Stomach (tissue), 9 donors: ENCODE data around the gene COL23A1. TPM values are rescaled to one million over a fixed set of nuclear protein-coding genes. Genes with fewer than 3 reads are reported as not detected.

ENCODE experiments used
- DNase-seq, 2 donors: peaks; one replicate each; pipeline versions ENCODE4 v3.0.0 to v3.0.0-alpha.2; 2013 to 2019
- H3K27ac ChIP-seq, 5 donors: fragments of 200-600 bp in 4 of 5; sonication (generic) in 4 of 5; one replicate each; pipeline ENCODE4 v1.5.1; 2013 to 2019; ENCODE audit warnings: mild to moderate bottlenecking in 1 of 5, moderate library complexity in 1 of 5
- H3K27me3 ChIP-seq, 3 donors: fragments of 200-600 bp; sonication (generic); one replicate each; pipeline ENCODE4 v1.5.1; 2017 to 2019; ENCODE audit warnings: mixed run types in 1 of 3
- H3K36me3 ChIP-seq, 4 donors: fragments of 200-600 bp; sonication (generic); 1 replicate in 3 of 4; 2 replicates in 1 of 4; pipeline ENCODE4 v1.5.1; 2016 to 2019
- H3K4me1 ChIP-seq, 4 donors: fragments of 200-600 bp; sonication (generic); one replicate each; pipeline ENCODE4 v1.5.1; 2016 to 2019
- H3K4me3 ChIP-seq, 4 donors: fragments of 200-600 bp; sonication (generic) in 3 of 4; one replicate each; pipeline ENCODE4 v1.5.1; 2016 to 2019; ENCODE audit warnings: mild to moderate bottlenecking in 1 of 4
- H3K9me3 ChIP-seq, 4 donors: fragments of 200-600 bp; sonication (generic); one replicate each; pipeline ENCODE4 v1.5.1; 2016 to 2019
- EP300 ChIP-seq: sonication (generic); formaldehyde crosslinking; IDR thresholded peaks from one replicate; pipeline ENCODE4 v1.6.1; 2017; ENCODE audit warnings: antibody characterized with exemption
- POLR2A ChIP-seq, 4 donors: fragments of 450-650 bp; IDR thresholded peaks; one replicate each; pipeline ENCODE4 v1.6.1; 2016; ENCODE audit warnings: antibody characterized with exemption in 4 of 4, control low read depth in 2 of 4, mild to moderate bottlenecking in 1 of 4, moderate library complexity in 1 of 4
- POLR2AphosphoS5 ChIP-seq, 3 donors: sonication (generic); formaldehyde crosslinking; IDR thresholded peaks; one replicate each; pipeline ENCODE4 v1.6.1; 2016; ENCODE audit warnings: antibody characterized with exemption in 3 of 3
- WGBS, 5 donors: extraction: QIAGEN DNeasy Blood & Tissue Kit in 3 of 5; methylation state at CpG; one replicate each; pipeline versions ENCODE4 v1.1.5 to v1.1.7; 2013 to 2018; 5-methylcytosine and 5-hydroxymethylcytosine counted together
- intact Hi-C: fragments of 100-400 bp; cut with DNase I; formaldehyde crosslinking; loops from one replicate; pipeline ENCODE4 v1.15.1; 2023; ENCODE audit warnings: low total_unique reads
- polyA plus RNA-seq, 3 donors: library from polyadenylated mRNA; stranded (reverse); fragments of 200-250 nt; gene quantifications; one replicate each; pipeline ENCODE4 v1.2.3, GENCODE V29; 2013
- total RNA-seq, 5 donors: library from RNA; depleted of rRNA; stranded (reverse); fragments of >200 nt; gene quantifications; one replicate each; pipeline versions ENCODE4 v1.1.0 to v1.2.3, GENCODE V29; 2014 to 2016
- TF ChIP-seq, protein P1 (sequence below), 7 experiments: fragments of 450-650 bp in 4 of 7; fragments of 200-600 bp in 3 of 7; sonication (generic) in 3 of 7; IDR thresholded peaks; one replicate each; pipeline ENCODE4 v1.5.1; 2016 to 2019; ENCODE audit warnings: antibody characterized with exemption in 7 of 7, control low read depth in 2 of 7, mild to moderate bottlenecking in 1 of 7
- donor health status: healthy with polysubstance abuse.
- donor health status: Bipolar disorder and iron deficiency.
- donor health status: healthy.

COL23A1 gene
- total and polyA plus RNA-seq, 8 donors, result under 0.01 to 7.0 (median 1.4) TPM

DNA sequence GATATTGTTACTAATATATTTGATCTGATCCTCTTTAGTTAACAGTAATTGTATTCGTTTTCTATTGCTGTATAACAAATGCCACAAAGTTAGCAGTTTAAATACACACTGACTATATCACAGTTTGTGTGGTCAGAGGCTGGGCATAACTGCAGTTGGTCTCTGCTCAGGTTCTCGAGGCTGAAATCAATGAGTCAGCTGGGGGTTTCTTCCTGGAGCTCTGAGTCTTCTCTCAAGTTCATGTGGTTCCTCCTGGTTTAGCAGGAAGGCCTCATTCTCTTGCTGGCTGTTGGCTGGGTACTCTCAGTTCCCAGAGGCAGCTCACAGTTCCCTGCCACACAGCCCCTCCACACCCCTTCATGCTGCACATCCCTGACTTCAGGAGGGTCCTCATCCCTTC lies 20.7 kb downstream of the COL23A1 start:
- H3K36me3 ChIP-seq, result no peaks in the 10 kb centered on the region
- H3K27ac ChIP-seq, result no peak overlapping the region
- no peak for DNase-seq
- peaks cover 0 to 8% (median 4%) of the 10 kb centered on the region in 4 donors for H3K9me3 ChIP-seq
- H3K4me1 ChIP-seq, result no peaks in the 10 kb centered on the region
- TF ChIP-seq, protein P1, sequence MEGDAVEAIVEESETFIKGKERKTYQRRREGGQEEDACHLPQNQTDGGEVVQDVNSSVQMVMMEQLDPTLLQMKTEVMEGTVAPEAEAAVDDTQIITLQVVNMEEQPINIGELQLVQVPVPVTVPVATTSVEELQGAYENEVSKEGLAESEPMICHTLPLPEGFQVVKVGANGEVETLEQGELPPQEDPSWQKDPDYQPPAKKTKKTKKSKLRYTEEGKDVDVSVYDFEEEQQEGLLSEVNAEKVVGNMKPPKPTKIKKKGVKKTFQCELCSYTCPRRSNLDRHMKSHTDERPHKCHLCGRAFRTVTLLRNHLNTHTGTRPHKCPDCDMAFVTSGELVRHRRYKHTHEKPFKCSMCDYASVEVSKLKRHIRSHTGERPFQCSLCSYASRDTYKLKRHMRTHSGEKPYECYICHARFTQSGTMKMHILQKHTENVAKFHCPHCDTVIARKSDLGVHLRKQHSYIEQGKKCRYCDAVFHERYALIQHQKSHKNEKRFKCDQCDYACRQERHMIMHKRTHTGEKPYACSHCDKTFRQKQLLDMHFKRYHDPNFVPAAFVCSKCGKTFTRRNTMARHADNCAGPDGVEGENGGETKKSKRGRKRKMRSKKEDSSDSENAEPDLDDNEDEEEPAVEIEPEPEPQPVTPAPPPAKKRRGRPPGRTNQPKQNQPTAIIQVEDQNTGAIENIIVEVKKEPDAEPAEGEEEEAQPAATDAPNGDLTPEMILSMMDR (IDR thresholded peaks at IDR 0.05), result no peak
- TF ChIP-seq POLR2A (IDR thresholded peaks at IDR 0.05) (no peak), EP300 (no peak), POLR2AphosphoS5 (IDR thresholded peaks at IDR 0.05) (no peak)
- no peak overlapping the region for H3K4me3 ChIP-seq
- 31 to 61% (median 46%) methylated on average over 2 of the region's 2 CpGs for WGBS, 5 donors
- intact Hi-C loops, result no loop called here
- peaks cover 0 to 17% (median 0%) of the 10 kb centered on the region in 3 donors for H3K27me3 ChIP-seq

DNA sequence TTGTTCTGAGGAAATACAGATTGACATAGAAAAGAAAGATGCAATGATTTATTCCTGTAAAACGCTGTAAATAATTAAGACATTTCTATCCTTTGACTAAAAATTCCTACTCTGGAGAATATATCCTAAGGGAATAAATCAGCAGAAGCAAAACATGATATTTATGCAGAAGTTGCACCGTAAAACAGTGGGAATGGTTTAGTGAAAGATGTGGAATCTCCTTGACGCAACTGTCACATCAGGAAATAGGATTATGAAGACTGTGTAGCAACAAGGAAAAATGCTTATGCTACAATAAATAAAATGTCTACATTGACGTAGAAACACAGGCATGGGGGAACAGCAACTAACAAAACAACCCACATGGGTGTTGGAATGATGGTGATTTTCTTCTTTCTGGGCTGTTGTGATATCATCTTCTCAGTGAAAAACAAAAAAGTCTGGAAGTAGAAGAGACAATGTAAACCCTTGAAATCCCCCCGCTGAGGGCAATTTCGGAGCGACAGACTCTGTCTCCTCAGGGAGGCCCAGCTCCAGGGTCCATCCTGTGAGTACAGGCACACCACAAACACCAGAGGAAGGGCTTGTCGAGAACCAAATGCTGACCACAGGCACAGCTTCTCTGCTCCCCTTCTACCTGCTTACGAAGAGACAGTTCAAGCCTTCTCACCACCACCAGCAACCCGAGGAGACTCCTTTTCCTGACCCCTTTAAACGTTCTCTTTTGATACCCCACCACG lies 25.2 kb downstream of the COL23A1 start:
- TF ChIP-seq POLR2AphosphoS5 (IDR thresholded peaks at IDR 0.05) (no peak), EP300 (no peak)
- DNase-seq, result no peak
- H3K4me3 ChIP-seq, result no peak overlapping the region
- no peaks in the 10 kb centered on the region for H3K36me3 ChIP-seq
- WGBS, 5 donors, result 40 to 60% (median 46%) methylated on average over 12 of the region's 12 CpGs
- peaks cover 0 to 23% (median 4%) of the 10 kb centered on the region in 3 donors for H3K27me3 ChIP-seq
- no peaks in the 10 kb centered on the region for H3K9me3 ChIP-seq
- H3K27ac ChIP-seq, result no peak overlapping the region
- intact Hi-C loops, result no loop called here
- no peaks in the 10 kb centered on the region for H3K4me1 ChIP-seq

DNA sequence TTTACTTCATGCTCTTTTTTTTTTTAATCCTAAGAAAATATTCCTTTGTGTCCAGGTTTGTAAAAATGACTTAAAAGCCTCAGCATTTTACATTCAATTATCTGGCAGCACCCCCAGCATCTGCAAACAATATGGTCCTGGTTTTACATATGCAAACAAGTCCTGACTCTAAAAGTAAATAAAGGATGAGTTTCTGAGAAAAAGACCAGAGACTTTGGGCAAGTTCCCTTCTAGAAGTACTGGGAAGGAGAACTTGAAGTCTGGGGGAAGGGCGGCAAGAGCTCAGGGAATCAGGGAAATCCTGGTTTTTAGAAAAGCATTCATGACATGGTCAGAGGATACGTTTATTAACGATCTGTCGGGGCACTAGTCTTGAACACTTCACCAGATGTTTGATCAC lies 25.8 kb downstream of the COL23A1 start:
- H3K27ac ChIP-seq, result no peak overlapping the region
- intact Hi-C loops, result no loop called here

GRCh38 chr5:178563621-178564020 lies 26.6 kb downstream of the COL23A1 start:
- H3K9me3 ChIP-seq, result no peaks in the 10 kb centered on the region
- no peak for DNase-seq
- no peaks in the 10 kb centered on the region for H3K36me3 ChIP-seq
- intact Hi-C loops, result no loop called here
- TF ChIP-seq, protein P1 (IDR thresholded peaks at IDR 0.05), result no peak
- TF ChIP-seq EP300 (no peak), POLR2A (IDR thresholded peaks at IDR 0.05) (no peak), POLR2AphosphoS5 (IDR thresholded peaks at IDR 0.05) (no peak)
- no peak overlapping the region for H3K27ac ChIP-seq
- peaks cover 0 to 23% (median 4%) of the 10 kb centered on the region in 3 donors for H3K27me3 ChIP-seq
- H3K4me1 ChIP-seq, result no peaks in the 10 kb centered on the region
- 68 to 72% (median 69%) methylated on average over 8 of the region's 8 CpGs for WGBS, 5 donors
- H3K4me3 ChIP-seq, result no peak overlapping the region

More for the DNA sequence above, 25.8 kb downstream of the COL23A1 start:
- 10 to 27% (median 21%) methylated on average over 4 of the region's 4 CpGs for WGBS, 5 donors
- no peaks in the 10 kb centered on the region for H3K36me3 ChIP-seq
- H3K9me3 ChIP-seq, result no peaks in the 10 kb centered on the region
- peaks cover 0 to 23% (median 4%) of the 10 kb centered on the region in 3 donors for H3K27me3 ChIP-seq
- no peak for TF ChIP-seq POLR2A (IDR thresholded peaks at IDR 0.05)
- no peak for TF ChIP-seq EP300
- TF ChIP-seq POLR2AphosphoS5 (IDR thresholded peaks at IDR 0.05), result no peak
- TF ChIP-seq, protein P1 (IDR thresholded peaks at IDR 0.05), result no peak
- H3K4me3 ChIP-seq, result no peak overlapping the region
- H3K4me1 ChIP-seq, result no peaks in the 10 kb centered on the region
- DNase-seq, result no peak

- Histone ChIP-seq H3K4me3 (no peak overlapping the region), H3K27ac (no peak overlapping the region), H3K9me3 (no peaks in the 10 kb centered on the region), H3K27me3 (peaks cover 0 to 36% (median 4%) of the 10 kb centered on the region in 3 donors), H3K4me1 (no peaks in the 10 kb centered on the region), H3K36me3 (no peaks in the 10 kb centered on the region)
- no peak for DNase-seq
- 74 to 85% (median 80%) methylated on average over 23 of the region's 23 CpGs for WGBS, 5 donors
- intact Hi-C loops, result no loop called here
- TF ChIP-seq, protein P1 (IDR thresholded peaks at IDR 0.05), result no peak
- TF ChIP-seq POLR2A (IDR thresholded peaks at IDR 0.05), result no peak
These were observed 28.4 kb downstream of the COL23A1 start for GRCh38 chr5:178561746-178562264.
